Femur (tissue), 1 donor: ENCODE measurements around the gene TPPP.

Experiments used
- DNase-seq: peaks from one replicate; pipeline ENCODE4 v3.0.0-alpha.2; 2017

Gene TPPP

DNA sequence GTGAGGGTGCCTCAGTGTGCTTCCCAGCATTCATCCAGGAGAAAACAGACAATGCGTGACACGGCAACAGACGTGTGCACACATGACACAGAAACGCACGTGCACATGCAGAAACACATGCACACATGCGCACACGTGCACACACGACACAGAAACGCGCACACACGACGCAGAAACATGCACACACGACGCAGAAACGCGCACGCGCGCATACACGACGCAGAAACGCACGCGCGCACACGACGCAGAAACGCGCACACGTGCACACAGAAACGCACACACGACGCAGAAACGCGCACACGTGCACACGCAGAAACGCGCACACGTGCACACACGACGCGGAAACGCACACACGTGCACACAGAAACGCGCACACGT is 16.5 kb downstream of the TPPP start:
- DNase-seq, result no peak

DNA sequence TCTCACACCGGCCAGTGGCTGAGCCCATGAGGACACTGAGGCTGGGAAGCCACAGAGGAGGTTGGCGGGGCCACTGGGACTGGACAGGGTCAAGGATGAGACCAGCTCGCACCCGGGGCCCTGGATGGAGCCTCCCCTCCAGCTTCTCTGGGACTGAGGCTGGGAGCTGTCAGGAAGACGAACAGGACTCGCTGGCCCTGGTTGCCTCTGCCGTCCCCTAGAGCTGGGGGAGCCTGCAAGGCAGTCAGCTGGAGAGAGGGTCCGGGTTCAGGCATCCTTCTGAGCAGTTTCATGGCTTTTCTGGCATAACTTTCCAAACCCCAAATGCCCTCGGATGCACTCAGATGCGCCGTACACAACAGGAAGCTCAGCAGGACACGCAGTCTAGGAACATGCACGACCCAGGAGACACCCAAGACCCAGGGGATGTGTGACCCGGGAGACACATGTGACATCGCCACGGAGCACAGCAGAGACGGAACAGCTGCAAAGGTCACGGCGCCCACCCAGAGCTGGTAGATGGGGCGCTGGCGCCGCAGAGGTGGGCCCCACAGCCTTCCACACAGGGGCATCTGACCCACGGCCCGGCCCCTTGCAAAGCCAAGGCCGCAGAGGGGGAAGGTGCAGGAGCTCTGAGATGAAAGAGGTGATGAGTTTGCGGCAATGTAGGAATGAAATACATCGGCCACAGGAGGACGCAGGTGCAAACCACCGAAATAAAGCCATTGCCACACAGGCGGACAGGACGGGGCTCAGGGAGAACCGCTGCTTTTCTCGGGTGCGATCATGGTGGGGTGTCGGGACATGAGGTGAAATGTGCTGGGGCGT is 17.1 kb downstream of the TPPP start:
- peak; percentile 19 for DNase-seq

DNA sequence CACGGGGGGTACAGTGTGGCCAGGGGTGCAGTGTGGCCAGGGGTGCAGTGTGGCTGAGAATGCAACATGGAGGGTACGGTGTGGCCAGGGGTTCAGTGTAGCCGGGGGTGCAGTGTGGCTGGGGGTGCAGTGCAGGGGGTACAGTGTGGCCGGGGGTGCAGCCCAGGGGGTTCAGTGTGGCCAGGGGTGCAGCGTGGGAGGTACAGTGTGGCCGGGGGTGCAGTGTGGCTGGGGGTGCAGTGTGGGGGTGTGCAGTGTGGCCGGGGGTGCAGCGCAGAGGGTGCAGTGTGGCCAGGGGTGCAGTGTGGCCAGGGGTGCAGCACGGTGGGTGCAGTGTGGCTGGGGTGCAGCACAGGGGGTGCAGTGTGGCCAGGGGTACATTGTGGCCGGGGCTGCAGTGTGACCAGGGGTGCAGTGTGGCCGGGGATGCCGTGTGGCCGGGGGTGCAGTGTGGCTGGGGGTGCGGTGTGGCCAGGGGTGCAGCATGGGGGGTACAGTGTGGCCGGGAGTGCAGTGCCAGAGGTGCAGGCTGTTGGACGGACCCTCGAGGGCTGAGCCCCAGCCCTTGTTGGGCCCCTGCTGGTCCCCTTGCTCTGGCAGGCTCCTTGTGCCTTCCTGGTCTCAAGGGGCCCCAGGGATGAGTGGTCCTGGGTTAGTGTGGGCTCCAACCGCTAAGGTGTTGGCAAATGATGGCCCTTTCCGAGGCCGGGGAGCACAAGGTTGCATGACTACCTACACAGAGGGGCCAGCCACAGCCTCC is 17.9 kb downstream of the TPPP start:
- peak; percentile 17 for DNase-seq

DNA sequence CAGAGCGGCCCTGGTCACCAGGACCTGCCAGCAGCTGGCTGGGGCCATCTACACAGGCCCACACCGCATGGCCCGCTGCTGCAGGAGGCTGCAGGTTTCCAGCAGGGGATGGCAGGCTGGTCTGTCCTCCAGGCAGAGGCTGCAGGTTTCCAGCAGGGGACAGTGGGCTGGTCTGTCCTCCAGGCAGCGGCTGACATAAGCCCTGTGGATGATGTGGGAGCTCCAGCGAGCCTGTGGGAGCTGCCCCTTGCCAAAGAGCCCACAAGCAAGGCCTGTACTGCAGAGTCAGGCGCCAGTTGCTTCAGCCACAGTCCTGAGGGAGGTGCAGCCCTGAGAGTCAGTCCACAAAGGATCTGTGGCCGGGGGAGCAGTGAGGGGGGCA is 18.5 kb downstream of the TPPP start:
- DNase-seq, result peak; percentile 48

DNA sequence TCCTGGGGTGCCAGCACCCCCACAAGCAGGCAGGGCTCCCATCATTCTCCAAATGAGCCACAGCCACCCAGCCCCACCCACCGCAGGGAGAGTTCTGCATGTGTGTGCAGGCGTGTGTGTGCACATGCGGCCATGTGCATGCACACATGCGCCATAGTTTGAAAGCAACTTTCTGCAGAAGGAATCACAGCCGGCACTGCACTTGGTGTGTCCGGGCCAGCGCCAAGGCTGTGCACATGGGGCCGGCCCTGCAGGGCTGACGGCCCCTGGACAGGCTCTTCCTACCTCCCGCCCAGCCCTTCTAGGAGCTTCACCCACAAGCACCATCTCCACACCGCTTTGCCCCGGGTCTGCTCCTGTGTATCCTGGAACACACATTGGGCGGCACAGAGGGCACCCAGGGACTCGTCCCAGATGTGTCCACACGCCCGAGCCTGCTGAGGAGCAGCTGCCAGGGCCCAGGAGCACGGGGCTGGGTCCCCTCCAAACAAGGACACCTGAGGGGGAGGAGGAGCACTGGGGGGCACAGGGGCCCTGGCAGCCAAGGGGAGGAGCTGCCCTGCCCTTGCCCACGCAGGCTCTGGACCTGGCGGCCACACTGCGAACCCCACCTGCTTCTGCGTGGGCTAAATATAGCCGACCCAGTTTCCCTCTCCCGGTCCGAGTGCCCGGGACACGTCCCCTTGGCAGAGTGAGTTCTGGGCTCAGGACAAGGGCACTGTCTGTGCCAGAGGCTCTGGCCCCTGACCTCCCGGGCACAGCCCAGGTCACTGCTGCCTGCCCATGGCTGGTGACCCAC is 19.1 kb downstream of the TPPP start:
- peak; percentile 28 for DNase-seq

DNA sequence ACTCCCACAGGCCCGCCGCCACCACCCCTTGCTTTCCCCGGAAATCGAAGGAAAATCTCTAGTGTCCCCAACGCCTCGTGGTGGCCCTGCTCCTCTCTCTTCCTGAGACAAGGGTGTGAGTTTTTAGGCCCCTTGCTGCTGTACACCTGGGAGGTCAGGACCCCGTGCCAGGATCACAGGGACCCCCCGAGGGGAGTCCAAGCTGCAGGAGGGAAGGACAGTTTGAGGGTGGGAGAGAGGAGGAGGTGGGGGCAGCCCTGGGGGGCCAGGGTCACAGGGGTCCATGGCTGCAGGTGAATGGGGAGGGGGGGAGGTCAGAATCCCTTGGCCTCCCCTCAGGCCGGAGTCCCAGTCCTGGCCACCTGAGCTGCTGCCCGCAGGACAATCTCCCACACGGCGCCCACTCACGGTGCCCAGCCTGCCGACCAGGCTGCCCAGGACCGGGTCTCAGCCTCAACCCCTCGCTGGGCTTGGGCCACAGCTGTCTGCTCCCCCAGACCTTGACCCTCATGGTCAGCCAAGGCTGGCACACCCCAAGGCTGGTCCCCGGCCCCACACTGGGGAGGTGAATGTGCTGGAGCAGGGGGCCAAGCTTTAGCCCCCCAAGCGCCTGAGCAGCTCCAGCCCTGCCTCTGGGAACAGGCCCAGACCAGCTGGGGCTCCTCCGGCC is 19.9 kb downstream of the TPPP start:
- peak; percentile 26 for DNase-seq

DNA sequence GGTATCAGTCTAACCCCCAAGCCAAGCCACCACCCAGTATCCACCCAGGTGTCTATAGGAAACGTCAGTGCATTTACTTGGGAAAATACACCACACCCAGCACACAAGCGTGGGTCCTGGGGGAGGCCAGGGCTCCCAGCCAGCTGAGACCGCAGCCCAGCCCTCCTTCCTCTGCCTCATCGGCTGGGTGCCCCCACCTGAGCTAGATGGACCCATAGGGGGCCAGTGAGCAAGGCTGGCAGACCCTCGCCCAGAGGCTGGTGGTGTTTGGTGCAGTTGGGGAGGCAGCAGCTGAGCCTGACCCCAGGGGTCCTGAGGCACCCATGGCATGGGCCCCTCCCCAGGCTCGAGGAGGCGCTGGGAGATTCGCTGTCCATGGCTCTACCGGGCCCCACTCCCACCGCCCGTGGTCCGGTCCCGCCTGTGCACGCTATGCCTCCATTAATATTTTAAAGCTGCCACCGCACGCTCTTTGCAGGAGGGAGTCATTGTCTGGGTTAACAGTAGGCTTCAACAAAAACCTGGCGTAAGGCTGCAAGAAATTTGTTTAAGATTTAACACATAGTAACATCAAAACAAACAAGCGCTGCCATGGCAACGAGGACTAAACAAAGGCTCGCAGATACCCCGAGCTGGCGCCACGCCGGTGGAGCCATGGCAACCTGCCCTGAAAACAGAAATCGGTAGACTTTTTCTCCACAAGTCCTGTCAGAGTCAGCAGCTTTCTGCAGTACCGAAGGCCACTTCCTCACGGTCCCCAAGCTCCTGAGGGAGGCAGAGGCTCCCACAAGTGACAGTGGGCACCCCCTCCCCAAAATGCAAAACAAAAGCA is 20.6 kb downstream of the TPPP start:
- peak; percentile 92 for DNase-seq

DNA sequence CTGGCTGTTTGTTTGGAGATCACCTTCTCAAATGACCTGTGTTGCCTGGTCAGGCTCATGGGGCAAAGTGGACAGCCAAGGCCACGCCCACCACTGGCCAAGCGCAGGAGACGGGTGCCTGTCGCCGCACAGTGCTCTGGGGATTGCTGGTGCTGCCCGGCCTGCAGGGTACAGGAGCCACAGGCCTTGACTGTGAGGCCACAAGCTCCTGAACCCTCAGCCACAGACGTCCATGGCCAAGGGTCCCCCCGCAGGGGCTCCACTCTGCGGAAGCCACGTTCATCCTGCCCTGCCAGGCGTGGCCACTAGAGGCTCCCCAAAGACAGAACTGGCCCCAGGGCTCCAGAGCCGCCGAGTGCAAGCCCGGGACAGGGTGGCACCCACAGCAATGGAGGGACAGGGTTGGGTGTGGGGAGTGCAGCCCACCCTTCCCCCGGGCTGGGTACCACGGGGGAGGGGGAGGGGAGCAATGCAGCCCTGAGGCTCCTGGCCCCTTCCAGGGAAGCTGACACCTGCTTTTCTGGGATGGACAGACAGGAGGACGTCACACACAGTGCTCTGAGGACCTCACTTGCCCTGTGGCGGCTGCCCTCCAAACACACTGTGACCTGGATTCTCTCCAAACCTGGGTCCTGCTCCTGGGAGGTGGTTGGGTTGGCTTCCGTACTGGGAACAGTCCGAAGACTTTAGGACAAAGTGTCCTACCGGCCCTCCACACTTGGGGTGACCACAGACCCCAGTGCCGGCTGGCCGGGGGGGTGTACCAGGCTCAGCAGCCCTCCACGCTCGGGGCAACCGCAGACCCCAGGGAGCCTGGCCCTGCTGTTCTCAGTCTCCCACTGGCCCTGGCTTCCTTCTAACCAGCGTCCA is 21.5 kb downstream of the TPPP start:
- DNase-seq, result peak; percentile 78

DNA sequence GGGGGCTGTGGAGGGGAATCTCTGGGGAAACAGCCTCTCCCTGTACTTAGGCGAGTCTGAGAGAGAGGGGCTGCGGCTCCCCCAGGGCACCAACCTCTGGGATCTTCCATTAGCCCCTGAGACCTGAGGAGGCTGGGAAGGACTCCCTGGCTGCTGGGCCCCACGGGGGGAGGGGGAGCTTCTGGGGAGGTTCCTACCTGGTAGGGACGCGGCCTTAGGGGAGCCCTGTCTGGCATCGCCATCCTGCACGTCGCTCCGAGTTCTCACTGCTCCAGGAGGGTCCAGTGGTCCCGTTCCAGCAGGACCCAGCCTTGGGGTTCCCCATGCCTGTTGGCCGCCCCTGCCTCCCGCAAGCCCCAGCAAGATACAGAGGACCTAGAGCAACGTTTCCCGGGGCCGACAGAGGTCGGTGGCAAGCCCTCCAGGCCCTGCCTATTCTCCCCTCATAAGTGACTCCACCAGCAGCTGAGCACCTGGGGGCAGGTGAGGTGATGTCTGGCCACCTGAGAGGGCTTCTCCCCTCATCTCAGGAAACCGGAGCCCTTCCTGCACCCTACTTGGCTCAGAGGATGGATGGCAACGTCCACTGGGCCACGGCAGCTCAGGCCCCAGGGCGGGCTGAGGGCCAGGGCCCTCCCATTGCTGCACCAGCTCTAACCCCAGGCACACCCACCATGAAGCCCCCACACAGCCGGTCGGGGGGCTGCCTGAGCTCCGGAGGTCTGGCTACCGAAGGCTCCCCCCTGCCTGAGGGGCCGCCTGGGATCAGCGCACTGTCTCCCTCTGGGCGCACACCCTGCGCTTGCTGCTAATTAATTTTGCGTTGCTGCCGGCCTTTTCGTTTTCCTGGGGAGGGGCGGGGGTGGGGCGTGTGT is 22.5 kb downstream of the TPPP start:
- DNase-seq, result no peak

DNA sequence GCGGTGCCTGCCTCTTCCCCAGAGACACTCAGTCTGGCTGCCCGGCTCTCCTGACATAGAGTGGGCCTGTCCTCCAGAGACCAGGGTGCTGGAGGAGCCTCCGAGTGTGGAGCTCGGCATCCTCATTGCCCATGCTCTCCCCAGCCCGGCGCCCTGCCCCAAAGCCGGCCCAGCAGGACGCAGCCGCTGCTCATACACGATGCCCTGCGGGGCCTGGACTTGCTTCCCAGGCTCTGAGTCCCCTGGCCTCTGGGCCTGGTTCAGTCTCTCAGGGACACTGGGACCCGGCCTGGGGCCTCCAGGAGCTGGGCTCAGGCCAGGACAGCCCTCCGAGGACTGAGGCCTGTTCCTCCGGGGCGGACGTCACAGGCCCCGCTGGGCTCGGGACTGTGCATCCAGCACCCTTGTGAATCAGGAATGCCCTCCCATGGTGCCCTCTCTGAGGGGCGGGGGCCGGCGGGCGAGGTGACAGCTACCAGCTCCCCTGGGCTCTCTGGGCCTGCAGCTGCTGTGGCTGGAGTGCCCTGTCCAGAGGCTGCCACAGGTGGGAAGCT is 23.2 kb downstream of the TPPP start:
- no peak for DNase-seq

DNA sequence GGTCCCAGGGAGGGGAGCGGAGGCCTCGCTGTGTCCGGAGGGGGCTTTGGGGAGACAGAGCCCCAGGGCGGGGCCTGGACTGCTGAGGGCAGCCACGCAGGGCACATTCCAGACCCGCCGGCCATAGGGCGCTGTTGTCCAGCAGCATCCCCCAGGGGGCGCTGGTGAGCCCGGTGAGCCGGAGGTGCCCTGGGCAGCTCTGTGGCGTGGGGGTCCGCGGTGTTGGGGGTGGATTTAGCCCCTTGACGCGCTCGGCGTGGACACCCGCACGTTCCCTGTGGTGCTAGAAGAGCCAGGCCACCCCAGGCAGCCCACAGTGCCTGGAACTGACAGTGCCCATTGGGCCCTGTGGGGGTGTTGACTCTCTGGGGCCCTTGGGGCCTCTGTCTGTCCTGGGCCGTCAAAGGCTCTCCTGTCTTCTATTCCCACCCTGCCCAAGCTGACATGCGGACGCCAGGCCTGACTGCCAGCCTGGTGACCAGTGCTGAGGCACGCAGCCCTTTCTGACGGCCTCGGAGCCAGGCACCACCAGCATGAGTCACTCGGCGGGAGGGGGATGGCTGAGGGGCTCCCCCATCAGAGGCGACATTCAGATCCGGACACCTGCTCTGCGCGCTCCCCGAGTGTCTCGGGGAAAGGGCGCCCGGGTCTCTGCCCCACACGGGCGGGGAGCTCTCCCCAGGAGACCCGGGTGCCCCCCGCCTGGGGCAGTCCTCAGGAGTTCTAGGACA is 23.9 kb downstream of the TPPP start:
- no peak for DNase-seq

DNA sequence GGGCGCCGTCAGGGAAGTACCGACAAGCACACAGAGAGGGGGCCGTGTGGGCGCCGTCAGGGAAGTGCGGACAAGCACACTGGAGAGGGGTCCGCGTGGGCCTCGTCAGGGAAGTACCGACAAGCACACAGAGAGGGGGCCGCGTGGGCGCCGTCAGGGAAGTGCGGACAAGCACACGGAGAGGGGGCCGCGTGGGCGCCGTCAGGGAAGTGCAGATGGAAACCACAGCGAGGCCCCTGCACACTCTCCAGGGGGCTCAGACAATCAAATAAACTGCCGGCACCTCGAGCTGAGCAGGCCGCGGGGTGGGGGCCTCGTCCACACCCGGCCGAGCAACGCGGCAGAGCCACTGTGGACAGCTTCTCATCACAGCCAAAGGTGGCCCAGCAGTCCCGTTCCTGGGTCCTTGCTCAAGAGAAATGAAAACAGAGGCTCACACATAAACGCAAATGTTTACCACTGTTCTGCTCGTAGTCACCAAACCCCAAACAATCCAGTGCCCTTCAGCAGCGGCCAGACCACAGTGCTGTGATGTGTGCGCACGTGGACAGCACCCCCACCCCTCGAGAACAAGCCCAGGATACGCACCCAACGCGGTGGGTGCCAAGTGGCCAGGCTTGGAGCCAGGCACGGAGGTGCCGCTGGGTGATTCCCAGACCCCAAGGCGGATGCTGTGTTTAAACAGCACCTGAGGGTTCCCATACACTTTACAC is 24.7 kb downstream of the TPPP start:
- no peak for DNase-seq

DNA sequence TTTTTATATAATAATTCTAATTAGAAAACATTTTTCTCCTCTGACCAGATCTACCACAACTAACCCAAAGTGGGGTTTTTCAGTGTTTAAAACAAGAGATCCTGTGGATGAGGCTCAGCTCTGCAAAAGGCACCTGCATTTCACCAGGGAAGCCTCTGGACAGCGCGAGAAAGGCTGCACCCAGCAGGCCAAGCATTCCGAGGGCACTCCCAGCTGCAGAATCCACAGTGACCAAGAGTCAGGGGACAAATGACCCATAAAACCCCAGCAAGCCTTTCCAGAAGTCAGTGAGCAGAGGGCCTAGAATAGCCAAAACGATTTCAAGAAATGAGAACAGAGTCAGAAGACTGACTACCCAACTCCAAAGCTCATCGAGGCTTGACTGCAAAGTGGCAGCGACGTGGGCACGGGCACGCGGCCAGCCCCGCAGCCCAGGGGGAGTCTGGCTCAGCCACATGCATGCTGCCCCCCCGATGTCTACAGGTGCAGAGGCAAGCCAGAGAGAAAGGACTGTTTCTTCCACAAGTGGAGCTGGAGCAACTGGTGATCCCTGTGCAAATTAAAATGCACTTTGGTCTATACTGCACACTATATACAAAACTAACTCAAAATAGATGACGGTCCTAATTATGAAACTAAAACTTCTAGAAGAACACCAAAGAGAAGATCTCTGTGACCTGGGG is 26.2 kb downstream of the TPPP start:
- DNase-seq, result no peak

DNA sequence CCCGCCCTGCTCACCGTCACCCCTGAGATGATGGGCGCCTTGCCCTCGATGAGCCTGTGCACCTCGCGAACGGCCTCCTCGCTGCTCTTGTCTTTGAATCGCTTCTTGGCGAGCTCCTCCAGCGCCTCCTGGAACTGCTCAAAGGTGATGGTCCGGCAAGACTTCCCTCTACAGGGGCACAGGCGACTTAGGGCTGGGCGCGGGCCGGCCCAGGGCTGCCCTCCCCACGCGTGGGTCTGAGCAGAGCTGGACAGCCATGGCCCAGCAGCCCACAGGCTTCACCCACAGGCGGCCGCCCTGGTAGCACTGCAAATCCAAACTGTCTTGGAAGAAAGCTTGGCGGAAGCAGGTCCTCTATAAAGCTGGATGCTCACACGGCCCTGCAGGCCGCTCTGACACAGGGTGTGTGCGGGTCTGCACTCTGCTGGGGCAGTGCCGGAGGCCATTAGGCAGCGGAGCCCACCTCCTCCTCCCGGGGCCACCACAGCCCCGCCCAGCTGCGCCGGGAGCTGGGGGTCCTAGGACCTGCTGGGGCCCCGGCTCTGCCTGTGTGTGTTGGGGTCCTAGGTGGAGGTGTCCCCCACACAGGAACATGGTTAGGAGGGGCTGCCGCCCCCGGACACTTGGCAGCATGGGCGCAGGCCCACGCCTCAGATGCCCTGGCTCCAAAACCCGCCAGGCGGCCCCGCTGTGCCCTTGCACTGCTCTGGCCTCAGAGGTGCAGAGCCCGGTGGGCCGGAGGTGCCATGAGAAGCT is 27.0 kb downstream of the TPPP start:
- no peak for DNase-seq

DNA sequence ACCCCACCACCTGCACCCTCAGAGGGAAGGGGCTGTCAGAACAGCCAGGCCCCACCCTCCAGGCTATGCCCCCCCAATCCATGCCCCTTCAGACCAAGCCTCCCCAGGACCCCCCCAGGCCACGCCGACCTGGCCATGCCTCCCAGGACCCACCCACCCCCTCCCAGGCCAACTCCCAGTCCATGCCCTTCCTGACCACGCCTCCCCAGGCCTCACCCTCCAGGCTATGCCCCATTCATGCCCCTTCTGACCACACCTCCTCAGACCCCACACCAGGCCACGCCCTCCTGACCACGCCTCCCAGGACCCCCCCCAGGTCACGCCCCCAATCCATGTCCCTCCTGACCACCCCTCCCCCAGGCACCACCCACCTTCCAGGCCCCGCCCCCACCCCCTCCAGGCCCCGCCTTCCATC is 27.6 kb downstream of the TPPP start:
- no peak for DNase-seq

DNA sequence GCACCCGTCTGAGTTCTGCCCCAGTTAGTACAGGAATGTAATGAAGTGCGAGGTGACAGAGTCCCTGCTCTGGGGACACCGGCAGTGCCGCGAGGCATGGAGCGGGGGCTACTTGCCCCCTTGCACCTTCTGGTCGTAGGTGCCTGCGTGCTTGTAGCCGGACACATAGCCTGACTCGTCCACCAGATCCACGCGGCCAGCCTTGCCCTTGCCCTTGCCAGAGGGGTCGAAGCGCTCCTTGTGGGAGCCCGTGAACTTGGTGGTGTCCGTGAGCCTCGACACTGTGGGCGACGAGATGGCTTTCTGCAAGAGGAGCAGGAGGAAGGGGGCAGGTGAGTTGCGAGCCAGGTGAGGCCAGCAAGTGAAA is 28.2 kb downstream of the TPPP start:
- DNase-seq, result no peak
